Subcutaneous abdominal adipose tissue (tissue), 5 donors: ENCODE results near the gene RNF187.

Experiments used
- H3K27ac ChIP-seq: one replicate; pipeline ENCODE4 v1.7.0; 2013; ENCODE audit warnings: low read depth, mild to moderate bottlenecking, inconsistent platforms, low read length, moderate library complexity
- H3K27me3 ChIP-seq, 5 donors: one replicate each; pipeline ENCODE4 v1.7.0; 2013; ENCODE audit warnings: low read length in 5 of 5, inconsistent platforms in 1 of 5; ENCODE audit not compliant: control insufficient read depth in 5 of 5, insufficient read depth in 4 of 5
- H3K36me3 ChIP-seq, 5 donors: one replicate each; pipeline ENCODE4 v1.7.0; 2013; ENCODE audit warnings: low read length in 5 of 5; ENCODE audit not compliant: control insufficient read depth in 5 of 5, insufficient read depth in 5 of 5
- H3K4me1 ChIP-seq, 5 donors: one replicate each; pipeline ENCODE4 v1.7.0; 2013; ENCODE audit warnings: low read length in 5 of 5, mild to moderate bottlenecking in 3 of 5, moderate library complexity in 1 of 5; ENCODE audit not compliant: control insufficient read depth in 5 of 5, insufficient read depth in 5 of 5
- H3K4me3 ChIP-seq, 5 donors: one replicate each; pipeline ENCODE4 v1.7.0; 2013; ENCODE audit warnings: low read length in 5 of 5, low read depth in 1 of 5
- H3K9ac ChIP-seq, 5 donors: one replicate each; pipeline ENCODE4 v1.7.0; 2013; ENCODE audit warnings: low read length in 5 of 5, mild to moderate bottlenecking in 4 of 5, moderate library complexity in 3 of 5
- H3K9me3 ChIP-seq, 5 donors: one replicate each; pipeline ENCODE4 v1.7.0; 2013; ENCODE audit warnings: low read length in 5 of 5; ENCODE audit not compliant: control insufficient read depth in 5 of 5
- donor health status: healthy.
- donor health status: healthy.
- donor health status: healthy.
- donor health status: healthy.
- donor health status: healthy.

The RNF187 gene

GRCh38 chr1:228542981-228543380 is 55.8 kb downstream of the RNF187 start:
- no peak overlapping the region for H3K27ac ChIP-seq
- H3K4me1 ChIP-seq = no peaks in the 10 kb centered on the region
- H3K4me3 ChIP-seq = no peak overlapping the region
- H3K9ac ChIP-seq = no peak overlapping the region
- H3K27me3 ChIP-seq = peaks cover 0 to 4% (median 3%) of the 10 kb centered on the region in 5 donors
- no peaks in the 10 kb centered on the region for H3K36me3 ChIP-seq
- H3K9me3 ChIP-seq = no peaks in the 10 kb centered on the region

DNA sequence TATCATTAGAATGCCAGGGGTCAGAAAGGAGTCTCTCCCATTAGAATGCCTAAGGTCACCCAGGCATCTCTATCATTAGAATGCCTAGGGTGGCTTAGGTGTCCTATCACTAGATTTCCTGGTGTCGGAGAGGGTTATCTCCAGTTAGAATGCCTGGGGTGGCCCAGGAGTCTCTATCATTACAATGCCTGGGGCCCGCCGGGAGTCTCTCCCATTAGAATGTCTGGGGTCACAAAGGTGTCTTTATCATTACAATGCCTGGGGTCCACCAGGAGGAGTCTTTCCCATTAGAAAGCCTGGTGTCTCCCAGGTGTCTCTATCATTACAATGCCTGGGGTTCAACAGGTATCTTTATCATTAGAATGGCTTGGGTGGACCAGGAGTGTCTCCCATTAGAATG is 56.2 kb downstream of the RNF187 start:
- no peaks in the 10 kb centered on the region for H3K36me3 ChIP-seq

DNA sequence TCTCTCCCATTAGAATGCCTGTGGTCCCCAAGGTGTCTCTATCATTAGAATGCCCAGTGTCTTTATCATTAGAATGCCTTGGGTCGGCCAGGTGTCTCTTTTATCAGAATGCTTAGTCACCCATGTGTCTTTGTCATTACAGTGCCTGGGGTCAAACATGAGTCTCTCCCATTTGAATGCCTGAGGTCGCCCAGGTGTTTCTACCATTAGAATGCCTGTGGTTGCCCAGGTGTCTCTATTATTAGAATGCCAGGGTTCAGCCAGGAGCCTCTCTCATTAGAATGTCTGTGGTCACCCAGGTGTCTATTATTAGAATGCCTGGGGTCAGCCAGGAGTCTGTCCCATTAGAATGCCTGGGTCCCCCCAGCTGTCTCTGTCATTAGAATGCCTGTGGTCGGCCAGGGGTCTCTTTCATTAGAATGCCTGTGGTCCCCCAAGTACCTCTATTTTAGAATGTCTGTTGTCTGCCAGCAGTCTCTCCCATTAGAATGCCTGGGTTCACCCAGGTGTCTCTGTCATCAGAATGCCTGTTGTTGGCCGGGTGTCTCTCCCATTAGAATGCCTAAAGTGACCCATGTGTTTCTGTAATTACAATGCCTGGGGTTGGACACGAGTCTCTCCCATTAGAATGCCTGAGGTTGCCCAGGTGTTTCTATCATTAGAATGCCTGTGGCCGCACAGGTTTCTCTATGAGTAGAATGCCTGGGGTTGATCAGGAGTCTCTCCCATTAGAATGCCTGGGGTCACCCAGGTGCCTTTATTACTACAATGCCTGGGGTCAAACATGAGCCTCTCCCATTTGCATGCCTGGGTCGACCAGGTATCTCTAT is 57.1 kb downstream of the RNF187 start:
- Histone ChIP-seq H3K27ac (no peak overlapping the region), H3K9me3 (no peaks in the 10 kb centered on the region), H3K4me1 (no peaks in the 10 kb centered on the region), H3K27me3 (peaks cover 0 to 4% (median 3%) of the 10 kb centered on the region in 5 donors), H3K36me3 (no peaks in the 10 kb centered on the region), H3K9ac (no peak overlapping the region), H3K4me3 (no peak overlapping the region)

More for the DNA sequence above, 56.2 kb downstream of the RNF187 start:
- Histone ChIP-seq H3K4me3 (no peak overlapping the region), H3K4me1 (no peaks in the 10 kb centered on the region), H3K9ac (no peak overlapping the region), H3K9me3 (no peaks in the 10 kb centered on the region), H3K27me3 (peaks cover 0 to 4% (median 3%) of the 10 kb centered on the region in 5 donors), H3K27ac (no peak overlapping the region)

- Histone ChIP-seq H3K9ac (no peak overlapping the region), H3K4me1 (no peaks in the 10 kb centered on the region), H3K36me3 (no peaks in the 10 kb centered on the region), H3K9me3 (no peaks in the 10 kb centered on the region), H3K4me3 (no peak overlapping the region), H3K27me3 (peaks cover 0 to 4% (median 3%) of the 10 kb centered on the region in 5 donors), H3K27ac (no peak overlapping the region)
Observed at GRCh38 chr1:228544921-228545591, 57.9 kb downstream of the RNF187 start.
